ENCODE results near the gene HHIPL1.

GRCh38 chr14:99671235-99672224 lies 26.6 kb downstream of the HHIPL1 start:
- TF ChIP-seq CTCF (IDR thresholded peaks at IDR 0.05) (no peak), ZFX (IDR thresholded peaks at IDR 0.05; ENCODE audit: borderline replicate concordance) (no peak)
